Activated B cell treated with CpG ODN at 0.5 μM for 24 hours (primary cell): ENCODE measurements around the gene AKT1S1. TPM values are rescaled to one million over a fixed set of nuclear protein-coding genes. Genes with fewer than 3 reads are reported as not detected.

Experiments used
- ATAC-seq: fragments of 200-7000 bp; cut with Tn5 transposase; one replicate; pipeline ENCODE4 v1.10.0; 2021; ENCODE audit warnings: low read depth, mild to moderate bottlenecking, moderate library complexity
- CTCF ChIA-PET: fragments of 350-600 bp; sonication (Branson Sonifier 250); formaldehyde crosslinking; loops from one replicate; lab custom pipeline; 2021; ENCODE audit warnings: antibody characterized with exemption; lab: Charles Lee
- POLR2A ChIA-PET: fragments of 350-600 bp; sonication (Branson Sonifier 250); formaldehyde crosslinking; loops from one replicate; lab custom pipeline; 2021; ENCODE audit warnings: antibody characterized with exemption; lab: Charles Lee
- DNase-seq: peaks from one replicate; pipeline ENCODE4 v3.0.0; 2022
- H3K27ac Mint-ChIP-seq: one replicate; pipeline ENCODE4 v1.8.0; 2020; ENCODE audit warnings: mixed read lengths
- H3K27me3 Mint-ChIP-seq: one replicate; pipeline ENCODE4 v1.8.0; 2021; ENCODE audit warnings: mixed read lengths
- H3K36me3 Mint-ChIP-seq: one replicate; pipeline ENCODE4 v1.8.0; 2021; ENCODE audit warnings: low read depth, mixed read lengths
- H3K4me1 Mint-ChIP-seq: one replicate; pipeline ENCODE4 v1.8.0; 2021; ENCODE audit warnings: mixed read lengths
- H3K4me3 Mint-ChIP-seq: one replicate; pipeline ENCODE4 v1.8.0; 2020; ENCODE audit warnings: mild to moderate bottlenecking, mixed read lengths
- H3K9me3 Mint-ChIP-seq: one replicate; pipeline ENCODE4 v1.8.0; 2020; ENCODE audit warnings: mixed read lengths
- CTCF ChIP-seq: fragments of 200-600 bp; IDR thresholded peaks from one replicate; pipeline ENCODE4 v1.8.0; 2022; ENCODE audit warnings: antibody characterized with exemption, mild to moderate bottlenecking
- intact Hi-C: fragments of 100-400 bp; cut with micrococcal nuclease; formaldehyde crosslinking; loops from one replicate; pipeline ENCODE4 v1.15.1; 2024
- total RNA-seq: library from RNA; stranded (reverse); gene quantifications from 2 replicates; pipeline ENCODE4 v1.2.3, GENCODE V29; 2022

AKT1S1 gene
- total RNA-seq, 1 donor from 2014 or later: 28.7 TPM

DNA sequence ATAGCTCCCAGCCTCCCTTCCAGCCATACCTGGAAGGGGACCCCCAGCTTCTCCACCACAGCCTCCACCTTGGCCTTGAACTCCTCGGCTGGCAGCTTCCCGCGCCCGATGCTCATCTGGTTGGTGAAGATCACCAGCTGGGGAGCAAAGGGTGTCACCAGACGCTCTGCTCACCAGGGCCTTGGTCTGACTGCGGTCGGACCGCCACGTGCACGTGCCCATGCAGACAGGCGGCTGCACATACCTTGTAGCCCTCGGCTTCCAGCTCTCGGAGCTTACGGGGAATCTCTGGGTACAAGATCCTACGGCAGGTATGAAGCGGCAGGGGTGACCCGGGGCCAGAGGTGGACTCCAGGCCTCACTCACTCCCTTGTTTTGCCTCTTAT is 13.2 kb downstream of the AKT1S1 start:
- ATAC-seq (no peak), DNase-seq (no peak)
- H3K4me1 Mint-ChIP-seq: peaks cover 27% of the 10 kb centered on the region
- ChIA-PET CTCF (no interaction called here), POLR2A (interaction anchor here (1.3 to 2.2 kb wide), 2 partner anchors 13 to 34 kb away, joined by 4 to 9 read pairs; partner anchors contain the start of gene PTOV1)
- H3K36me3 Mint-ChIP-seq: peaks cover 56% of the 10 kb centered on the region
- H3K9me3 Mint-ChIP-seq: no peaks in the 10 kb centered on the region
- no peak for TF ChIP-seq CTCF
- H3K27me3 Mint-ChIP-seq: no peaks in the 10 kb centered on the region
- H3K4me3 Mint-ChIP-seq: no peak overlapping the region
- no peak overlapping the region for H3K27ac Mint-ChIP-seq
- intact Hi-C loops: no loop called here

GRCh38 chr19:49863254-49863934 is 13.8 kb downstream of the AKT1S1 start:
- peaks cover 27% of the 10 kb centered on the region for H3K4me1 Mint-ChIP-seq
- H3K4me3 Mint-ChIP-seq: no peak overlapping the region
- intact Hi-C loops: no loop called here
- POLR2A ChIA-PET: interaction anchor here (0.9 to 2.2 kb wide), 3 partner anchors 10 to 34 kb away, joined by 4 to 9 read pairs (median 5); partner anchors contain the start of gene PTOV1
- no peak for TF ChIP-seq CTCF
- H3K36me3 Mint-ChIP-seq: peaks cover 60% of the 10 kb centered on the region
- H3K27me3 Mint-ChIP-seq: no peaks in the 10 kb centered on the region
- H3K9me3 Mint-ChIP-seq: no peaks in the 10 kb centered on the region
- no peak for DNase-seq
- no peak overlapping the region for H3K27ac Mint-ChIP-seq
- ATAC-seq: no peak
- CTCF ChIA-PET: no interaction called here

- CTCF ChIA-PET: no interaction called here
These were observed 14.5 kb downstream of the AKT1S1 start for GRCh38 chr19:49862391-49863253.

GRCh38 chr19:49861541-49862378 is 15.4 kb downstream of the AKT1S1 start:
- no peak overlapping the region for H3K4me3 Mint-ChIP-seq
- no peak overlapping the region for H3K27ac Mint-ChIP-seq
- POLR2A ChIA-PET: interaction anchor here (1.0 to 1.1 kb wide), 2 partner anchors 8 to 15 kb away, joined by 3 read pairs; partner anchors contain the start of genes AKT1S1 and TBC1D17
- no peaks in the 10 kb centered on the region for H3K27me3 Mint-ChIP-seq
- DNase-seq: no peak
- no peak for ATAC-seq
- peaks cover 71% of the 10 kb centered on the region for H3K36me3 Mint-ChIP-seq
- intact Hi-C loops: no loop called here
- no peaks in the 10 kb centered on the region for H3K9me3 Mint-ChIP-seq
- peaks cover 21% of the 10 kb centered on the region for H3K4me1 Mint-ChIP-seq
- CTCF ChIA-PET: no interaction called here
- no peak for TF ChIP-seq CTCF

More at GRCh38 chr19:49862391-49863253, 14.5 kb downstream of the AKT1S1 start:
- H3K27ac Mint-ChIP-seq: no peak overlapping the region
- H3K4me1 Mint-ChIP-seq: peaks cover 26% of the 10 kb centered on the region
- H3K27me3 Mint-ChIP-seq: no peaks in the 10 kb centered on the region
- H3K36me3 Mint-ChIP-seq: peaks cover 67% of the 10 kb centered on the region
- no peak for ATAC-seq
- no peak overlapping the region for H3K4me3 Mint-ChIP-seq
- no peak for TF ChIP-seq CTCF
- intact Hi-C loops: no loop called here
- POLR2A ChIA-PET: interaction anchor here (0.9 to 2.2 kb wide), 4 partner anchors 9 to 14 kb away, joined by 3 to 9 read pairs (median 4); partner anchors contain the start of genes AKT1S1, PTOV1 and TBC1D17
- DNase-seq: no peak
- H3K9me3 Mint-ChIP-seq: no peaks in the 10 kb centered on the region
